OCI-LY7 (cell line): ENCODE results near the gene ARHGAP18.

Source experiments
- CTCF ChIP-seq: fragments of 200-600 bp; sonication (generic); conservative IDR thresholded peaks from 2 replicates; pipeline ENCODE4 v1.5.1; 2014; ENCODE audit warnings: mild to moderate bottlenecking, antibody characterized with exemption, low read length, moderate library complexity, mixed read lengths
- EZH2phosphoT487 ChIP-seq: fragments of 200-600 bp; sonication (generic); IDR thresholded peaks from 2 replicates; pipeline ENCODE4 v1.6.1; 2018; ENCODE audit warnings: low read depth, borderline replicate concordance, mild to moderate bottlenecking, mixed run types, antibody characterized with exemption, low read length, moderate library complexity, mixed read lengths

DNA sequence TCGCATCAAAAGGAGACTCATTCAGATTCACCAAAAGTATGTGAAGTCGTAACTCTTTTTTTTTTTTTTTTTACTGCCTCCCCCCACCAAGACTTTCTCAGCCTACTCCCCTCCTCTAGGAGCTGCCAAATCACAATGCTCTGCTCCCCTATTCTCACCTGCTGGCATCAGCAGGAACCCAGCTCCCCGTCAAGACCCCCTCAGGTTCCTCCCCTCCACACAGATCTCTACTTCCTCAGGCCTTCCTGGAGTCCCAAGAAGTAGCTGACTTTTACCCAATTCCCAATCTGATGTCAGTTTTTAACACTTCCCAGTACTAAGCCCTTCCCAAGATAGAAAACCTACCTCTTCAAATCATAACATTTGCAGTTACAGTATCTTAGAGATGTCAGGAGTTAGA, 39.3 kb downstream of the ARHGAP18 start:
- TF ChIP-seq CTCF: no peak
- TF ChIP-seq EZH2phosphoT487: no peak
